Activated naive CD8-positive, alpha-beta T cell treated with anti-CD3 and anti-CD28 coated beads, Interleukin-2, amount 10 ng/mL, durations not matched to agents 7 days and 5 days (primary cell): ENCODE results near the gene PC. TPM values are rescaled to one million over a fixed set of nuclear protein-coding genes. Genes with fewer than 3 reads are reported as not detected.
"Not testable (repeated sequence)": the region's sequence is repeated elsewhere in the genome, so short reads cannot be mapped to it uniquely, and the experiment has no call there.

ENCODE experiments used
- ATAC-seq: fragments of 150-1000 bp; cut with Tn5 transposase; one replicate; pipeline ENCODE4 v1.10.0; 2021; ENCODE audit warnings: low read depth, moderate library complexity
- POLR2A ChIA-PET: fragments of 350-600 bp; sonication (Branson Sonifier 250); formaldehyde crosslinking; loops from one replicate; lab custom pipeline; 2021; ENCODE audit warnings: antibody characterized with exemption; lab: Charles Lee
- DNase-seq: peaks from one replicate; pipeline ENCODE4 v3.0.0; 2021
- H3K27ac Mint-ChIP-seq: one replicate; pipeline ENCODE4 v1.8.0; 2022; ENCODE audit warnings: mild to moderate bottlenecking, mixed read lengths
- H3K27me3 Mint-ChIP-seq: one replicate; pipeline ENCODE4 v1.8.0; 2022; ENCODE audit warnings: mild to moderate bottlenecking, moderate library complexity, mixed read lengths
- H3K36me3 Mint-ChIP-seq: one replicate; pipeline ENCODE4 v1.8.0; 2021; ENCODE audit warnings: mild to moderate bottlenecking, mixed read lengths
- H3K4me1 Mint-ChIP-seq: one replicate; pipeline ENCODE4 v1.8.0; 2021; ENCODE audit warnings: mixed read lengths
- H3K4me3 Mint-ChIP-seq: one replicate; pipeline ENCODE4 v1.8.0; 2022; ENCODE audit warnings: mild to moderate bottlenecking, moderate library complexity, mixed read lengths
- H3K9me3 Mint-ChIP-seq: one replicate; pipeline ENCODE4 v1.8.0; 2021; ENCODE audit warnings: mixed read lengths
- microRNA-seq: library from miRNA; unstranded; fragments of <30 nt; microRNA quantifications from one replicate; pipeline ENCODE4 v1.2.0, GENCODE V29; 2022
- total RNA-seq, 2 experiments: library from RNA; stranded (reverse); gene quantifications; one replicate each; pipeline ENCODE4 v1.2.3, GENCODE V29; 2021

Gene PC
- total RNA-seq, 2 experiments from 2014 or later = 8.2 to 9.0 TPM

DNA sequence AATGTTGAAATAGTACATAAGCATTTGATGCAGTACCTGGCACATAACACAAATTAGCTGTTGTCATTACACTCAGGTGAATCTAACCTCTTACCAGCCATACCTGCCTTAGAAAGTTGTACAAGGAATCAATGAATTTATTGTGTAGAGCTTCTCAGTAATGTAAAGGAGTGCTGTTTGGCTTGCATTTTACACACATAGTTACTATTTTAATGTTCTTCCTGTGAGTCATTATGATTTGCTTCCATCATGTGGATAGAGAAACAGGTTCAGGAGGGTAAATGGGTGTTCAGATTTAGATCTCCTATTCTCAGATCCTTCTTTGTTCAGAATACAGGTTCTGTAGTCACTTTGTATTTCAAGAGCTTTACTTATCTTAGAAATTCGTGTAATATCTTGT lies 142.5 kb downstream of the PC start:
- POLR2A ChIA-PET = interaction anchor here (0.5 kb wide), 1 partner anchor 11 kb away, joined by 3 read pairs; no protein-coding TSS in a partner anchor
- no peaks in the 10 kb centered on the region for H3K4me1 Mint-ChIP-seq
- H3K27me3 Mint-ChIP-seq = no peaks in the 10 kb centered on the region
- H3K36me3 Mint-ChIP-seq = no peaks in the 10 kb centered on the region
- H3K9me3 Mint-ChIP-seq = no peaks in the 10 kb centered on the region
- DNase-seq (no peak), ATAC-seq (no peak)
- no peak overlapping the region for H3K27ac Mint-ChIP-seq
- H3K4me3 Mint-ChIP-seq = no peak overlapping the region

DNA sequence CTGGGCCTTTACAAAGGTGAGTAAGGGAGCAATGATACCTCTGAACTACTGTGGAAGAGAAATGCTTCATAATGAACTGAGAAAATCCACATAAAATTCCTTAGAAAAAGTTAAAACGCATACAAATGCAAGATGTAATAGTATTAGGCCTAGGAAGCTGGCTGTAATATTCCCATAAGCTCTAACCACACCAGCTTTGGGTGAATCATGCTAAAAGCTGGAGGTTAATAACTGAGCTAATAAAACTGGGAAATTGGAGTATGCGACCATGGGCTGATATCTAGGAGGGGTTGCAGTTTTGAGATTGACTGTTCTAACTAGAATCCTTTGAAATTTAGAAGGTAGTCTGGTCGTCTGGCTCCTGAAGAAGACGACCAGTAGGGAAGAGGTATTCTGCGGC lies 143.5 kb downstream of the PC start:
- Mint-ChIP-seq H3K4me3 (no peak overlapping the region), H3K4me1 (no peaks in the 10 kb centered on the region), H3K27me3 (no peaks in the 10 kb centered on the region), H3K36me3 (no peaks in the 10 kb centered on the region), H3K27ac (no peak overlapping the region), H3K9me3 (no peaks in the 10 kb centered on the region)
- DNase-seq (no peak), ATAC-seq (no peak)
- POLR2A ChIA-PET = no interaction called here

- H3K27ac Mint-ChIP-seq = no peak overlapping the region
- H3K27me3 Mint-ChIP-seq = no peaks in the 10 kb centered on the region
- no peaks in the 10 kb centered on the region for H3K36me3 Mint-ChIP-seq
- ATAC-seq (no peak), DNase-seq (no peak)
- no peak overlapping the region for H3K4me3 Mint-ChIP-seq
- H3K9me3 Mint-ChIP-seq = no peaks in the 10 kb centered on the region
- no peaks in the 10 kb centered on the region for H3K4me1 Mint-ChIP-seq
- POLR2A ChIA-PET = no interaction called here
Measured at GRCh38 chr11:66810576-66811185, 147.5 kb downstream of the PC start.

- Mint-ChIP-seq H3K36me3 (no peaks in the 10 kb centered on the region), H3K27me3 (no peaks in the 10 kb centered on the region), H3K27ac (no peak overlapping the region), H3K9me3 (no peaks in the 10 kb centered on the region), H3K4me1 (no peaks in the 10 kb centered on the region), H3K4me3 (no peak overlapping the region)
- POLR2A ChIA-PET = no interaction called here
- DNase-seq (no peak), ATAC-seq (no peak)
Measured at GRCh38 chr11:66809592-66809991, 148.6 kb downstream of the PC start.

DNA sequence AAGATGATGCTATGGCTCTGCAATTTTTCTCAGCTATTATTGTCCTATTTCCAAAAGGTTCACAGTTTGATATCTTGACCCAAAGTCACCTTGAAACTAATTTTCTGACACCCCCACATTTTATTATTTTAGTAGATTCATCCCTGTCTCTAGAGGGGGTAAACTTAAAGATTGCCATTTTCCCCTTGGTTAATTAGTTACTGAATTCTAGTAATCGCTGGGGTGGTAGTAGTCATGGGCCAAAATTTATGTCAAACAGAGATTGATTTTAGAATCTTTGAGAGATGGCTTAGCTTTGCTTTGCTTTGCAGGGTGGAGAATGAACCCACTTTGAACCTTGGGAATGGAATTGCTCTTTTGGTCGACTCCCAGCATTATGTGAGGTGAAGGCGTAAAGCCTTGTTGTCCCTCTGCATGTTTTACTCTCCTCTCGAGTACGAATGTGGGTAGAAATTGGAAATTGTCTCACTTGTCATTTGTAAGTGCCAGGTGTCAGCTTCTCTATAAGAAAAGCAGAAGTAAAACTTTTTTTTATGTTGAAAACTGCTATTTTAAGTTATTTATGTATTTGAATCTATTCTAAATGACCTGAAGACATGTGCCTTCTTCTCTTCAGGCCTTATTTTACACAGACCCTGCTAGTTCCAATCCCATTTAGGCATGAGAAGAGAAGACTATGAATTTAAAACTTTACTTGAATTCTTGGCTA lies 157.3 kb downstream of the PC start:
- H3K27me3 Mint-ChIP-seq = no peaks in the 10 kb centered on the region
- no peak for ATAC-seq
- H3K9me3 Mint-ChIP-seq = no peaks in the 10 kb centered on the region
- DNase-seq = no peak
- POLR2A ChIA-PET = no interaction called here
- H3K4me3 Mint-ChIP-seq = no peak overlapping the region
- H3K36me3 Mint-ChIP-seq = no peaks in the 10 kb centered on the region
- no peak overlapping the region for H3K27ac Mint-ChIP-seq
- H3K4me1 Mint-ChIP-seq = no peaks in the 10 kb centered on the region

DNA sequence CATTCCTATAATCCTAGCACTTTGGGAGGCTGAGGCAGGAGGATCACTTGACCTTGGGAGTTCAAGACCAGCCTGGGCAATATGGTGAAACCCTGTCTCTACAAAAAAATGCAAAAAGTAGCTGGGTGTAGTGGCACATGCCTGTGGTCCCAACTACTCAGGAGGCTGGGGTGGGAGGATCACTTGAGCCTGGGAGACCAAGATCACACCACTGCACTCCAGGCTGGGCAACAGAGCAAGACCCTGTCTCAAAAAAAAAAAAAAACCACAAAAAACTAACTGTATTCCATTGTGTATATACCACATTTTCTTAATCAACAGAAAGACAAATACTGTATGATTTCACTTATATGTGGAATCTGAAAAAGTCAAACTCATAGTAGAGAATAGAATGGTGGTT lies 158.4 kb downstream of the PC start:
- H3K4me3 Mint-ChIP-seq, H3K27me3 Mint-ChIP-seq, H3K36me3 Mint-ChIP-seq, H3K4me1 Mint-ChIP-seq, H3K27ac Mint-ChIP-seq, H3K9me3 Mint-ChIP-seq, ATAC-seq, DNase-seq, POLR2A ChIA-PET: not testable (repeated sequence)

Small RNA genes lying within 50 kb of the gene (microRNA-seq; reads per million reads assigned to microRNA genes)
- not detected for gene MIR3163

Other genes starting within 250 kb of the PC start
- gene SPTBN2, start 229.2 kb downstream of the PC start, total RNA-seq = 1 to 10 TPM; 1.3 to 1.6 TPM
- gene RCE1, start 114.9 kb downstream of the PC start, total RNA-seq = 10 to 100 TPM; 23.0 to 27.2 TPM
- gene LRFN4, start 101.3 kb downstream of the PC start, total RNA-seq = 10 to 100 TPM; 16.4 to 17.0 TPM
- not detected for gene C11orf86, start 16.9 kb upstream of the PC start, total RNA-seq
- gene SYT12, start 64.8 kb upstream of the PC start, total RNA-seq = not detected
- gene RHOD, start 98.5 kb upstream of the PC start, total RNA-seq = under 1 TPM; 0.39 to 0.54 TPM
- 100 to 1,000 TPM; 128 to 134 TPM for gene KDM2A, start 160.9 kb upstream of the PC start, total RNA-seq